ENCODE results near the gene EVL.

GRCh38 chr14:100085462-100085861, 20.2 kb downstream of the EVL start:
- TF ChIP-seq EZH2 (IDR thresholded peaks at IDR 0.05; ENCODE audit: low read length, missing control alignments) (no peak), CTCF (conservative IDR thresholded peaks at IDR 0.05 in 1 of 2, IDR thresholded peaks at IDR 0.05 in 1 of 2; ENCODE audit: low read depth in 1 of 2, low read length in 2 of 2) (no peak)

Measured in fibroblast of lung (primary cell).